ENCODE results near the gene NOSTRIN.

NOSTRIN gene

GRCh38 chr2:168889635-168890005 lies 87.2 kb downstream of the NOSTRIN start:
- no peak for DNase-seq

GRCh38 chr2:168890006-168890782 lies 87.8 kb downstream of the NOSTRIN start, which contains the start of gene SPC25:
Gene SPC25 (minus strand): TSS chr2:168890430. CDS start chr2:168889519, 911 bp downstream.
- peak; percentile 94 for DNase-seq

DNA sequence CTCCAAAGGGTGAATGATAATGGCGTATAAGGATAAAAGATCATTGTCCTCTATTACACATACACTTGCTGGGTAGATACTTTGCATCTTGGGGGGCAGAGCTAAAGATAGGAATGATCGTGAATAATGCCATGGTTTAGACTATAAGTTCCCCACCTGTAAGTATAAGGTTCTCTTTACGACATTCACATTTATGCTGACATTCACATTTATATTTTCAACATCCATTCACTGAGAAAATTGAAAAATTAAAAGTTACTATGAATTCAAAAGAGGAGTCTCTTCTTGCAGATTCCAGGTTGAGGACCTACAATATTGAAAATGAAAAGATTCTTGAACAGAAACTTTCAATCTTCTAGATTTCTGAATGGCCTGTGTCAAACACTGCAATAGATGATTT lies 89.9 kb downstream of the NOSTRIN start:
- DNase-seq, result no peak

GRCh38 chr2:168894101-168894500 lies 91.7 kb downstream of the NOSTRIN start:
- DNase-seq, result no peak

DNA sequence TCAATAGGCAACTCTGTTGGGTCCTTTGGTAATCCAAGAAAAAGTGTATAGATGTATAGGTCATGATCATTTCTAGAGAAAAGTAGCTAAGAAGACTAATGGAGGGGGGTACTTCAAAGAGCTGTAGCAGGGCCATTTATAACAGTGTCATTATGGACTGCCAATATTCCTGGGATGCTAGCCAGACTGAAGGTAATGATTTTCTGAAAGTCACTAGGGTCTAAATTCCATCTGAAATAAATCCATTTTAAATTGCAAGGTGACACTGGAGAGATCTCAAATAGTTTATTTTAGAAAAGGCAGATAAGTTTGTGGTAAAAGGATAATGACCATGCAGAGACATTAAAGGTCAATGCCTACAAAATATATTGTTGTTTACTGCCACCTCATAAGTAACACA lies 92.3 kb downstream of the NOSTRIN start:
- no peak for DNase-seq

GRCh38 chr2:168895771-168896170 lies 93.3 kb downstream of the NOSTRIN start:
- no peak for DNase-seq

DNA sequence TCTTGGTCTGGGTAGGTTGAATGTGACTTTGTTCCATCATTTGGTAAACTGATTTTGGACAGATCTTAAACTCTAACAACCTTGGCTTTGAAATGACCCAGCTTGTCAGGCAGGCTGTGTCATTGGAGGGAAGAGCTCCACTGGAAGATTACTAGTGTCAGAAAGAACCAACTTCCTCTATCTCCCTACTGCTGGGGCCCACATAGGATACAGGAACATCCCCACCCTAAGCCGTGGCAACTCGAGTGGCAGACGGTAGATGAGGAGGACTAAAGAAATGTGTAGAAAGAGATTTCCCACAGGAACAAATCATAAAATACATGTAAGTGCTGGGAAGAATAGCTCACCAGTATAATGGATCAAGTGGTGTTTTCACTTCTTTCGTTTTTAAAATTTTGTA lies 94.3 kb downstream of the NOSTRIN start:
- DNase-seq, result no peak

DNA sequence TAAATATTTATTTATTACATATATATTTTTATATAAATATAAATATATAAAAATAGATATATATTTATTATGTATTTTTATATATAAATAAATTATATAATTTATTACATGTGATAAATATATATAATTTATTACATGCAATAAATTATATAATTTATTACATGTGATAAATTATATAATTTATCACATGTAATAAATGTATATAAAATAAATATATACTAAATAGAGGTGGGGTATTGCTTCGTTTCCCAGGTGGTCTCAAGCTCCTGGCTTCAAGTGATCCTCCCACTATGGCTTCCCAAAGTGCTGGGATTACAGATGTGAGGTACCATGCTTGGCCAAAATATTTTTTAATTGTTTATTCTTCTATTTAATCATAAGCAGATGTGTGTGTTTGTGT lies 95.0 kb downstream of the NOSTRIN start:
- DNase-seq, result no peak

DNA sequence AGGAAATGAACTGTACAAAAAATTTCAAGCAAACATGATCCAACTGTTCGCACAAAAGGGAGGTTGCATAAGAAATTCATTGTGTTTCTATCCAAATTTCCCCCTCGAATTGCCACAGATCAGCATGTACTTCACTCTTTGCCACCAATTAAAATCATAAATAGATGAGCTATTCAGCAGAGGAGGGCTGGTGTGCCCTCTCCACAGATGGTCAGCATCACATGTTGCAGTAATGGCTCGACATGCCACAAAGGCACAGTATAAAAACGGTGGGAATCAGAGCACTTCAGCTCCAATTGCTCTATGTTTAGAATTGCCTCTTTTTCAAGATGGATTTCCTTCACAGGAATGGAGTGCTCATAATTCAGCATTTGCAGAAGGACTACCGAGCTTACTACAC lies 98.6 kb downstream of the NOSTRIN start, which contains the start of gene G6PC2:
Gene G6PC2, plus strand, starts transcription at position 289 of the 400 bp plus-strand sequence. Its CDS starts 41 bp downstream, at position 330.
- no peak for DNase-seq

- DNase-seq, result no peak
Measured at GRCh38 chr2:168903888-168904287, 101.5 kb downstream of the NOSTRIN start.

DNA sequence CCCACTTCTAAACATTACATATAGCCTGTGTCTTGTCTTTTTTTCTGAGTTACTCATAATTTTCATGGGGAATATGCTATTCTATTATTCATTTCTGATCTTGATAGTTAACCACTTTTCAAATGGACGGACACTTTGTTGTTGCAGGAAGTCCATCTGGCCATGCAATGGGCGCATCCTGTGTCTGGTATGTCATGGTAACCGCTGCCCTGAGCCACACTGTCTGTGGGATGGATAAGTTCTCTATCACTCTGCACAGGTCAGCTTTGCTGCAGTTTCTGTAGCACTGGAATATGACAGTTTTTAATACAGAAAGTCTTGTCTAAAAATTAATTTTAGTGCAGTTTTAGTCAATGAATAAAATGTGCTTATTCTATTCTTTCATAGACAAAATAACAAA lies 101.9 kb downstream of the NOSTRIN start:
- no peak for DNase-seq

- DNase-seq, result no peak
Measured at GRCh38 chr2:168907940-168908662, 105.7 kb downstream of the NOSTRIN start.

DNA sequence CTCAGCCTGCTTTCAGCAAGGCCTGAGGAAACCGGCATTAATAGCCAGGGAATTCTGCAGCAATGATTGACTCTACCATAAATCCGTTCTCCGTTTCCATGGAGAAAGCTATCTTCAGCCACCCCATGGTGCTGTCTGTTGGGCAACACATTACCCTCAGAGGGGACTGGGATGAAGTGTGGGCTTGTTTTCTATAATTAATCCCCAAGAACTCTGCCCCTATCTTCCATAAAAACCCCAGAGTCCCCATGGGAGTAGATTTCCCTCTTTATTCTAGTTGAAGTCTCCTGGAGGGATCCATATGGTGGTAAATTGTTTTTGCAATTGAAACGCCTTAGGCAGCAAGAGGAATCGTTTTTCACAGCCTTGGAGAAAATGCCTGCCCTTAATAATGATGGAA lies 107.9 kb downstream of the NOSTRIN start:
- DNase-seq, result no peak

DNA sequence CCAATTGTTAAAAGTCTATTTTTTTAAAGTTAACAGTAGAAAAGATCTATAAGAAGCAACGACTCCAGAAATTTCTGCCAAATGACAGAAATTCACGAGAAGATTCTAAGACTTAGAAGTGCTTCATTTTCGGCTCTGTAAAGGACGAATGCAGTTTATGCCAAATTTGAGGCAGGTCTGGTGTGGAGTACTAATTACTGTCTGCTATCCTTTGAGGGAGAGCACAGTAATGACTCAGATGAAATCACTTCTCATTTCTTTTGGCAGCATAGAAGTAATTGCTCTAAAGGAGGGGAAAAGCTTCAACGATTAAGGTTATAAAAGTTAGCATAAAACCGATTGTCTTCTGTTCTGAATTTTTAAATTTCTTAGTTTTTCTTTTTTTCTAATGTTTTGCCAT lies 110.0 kb downstream of the NOSTRIN start:
- DNase-seq, result no peak

DNA sequence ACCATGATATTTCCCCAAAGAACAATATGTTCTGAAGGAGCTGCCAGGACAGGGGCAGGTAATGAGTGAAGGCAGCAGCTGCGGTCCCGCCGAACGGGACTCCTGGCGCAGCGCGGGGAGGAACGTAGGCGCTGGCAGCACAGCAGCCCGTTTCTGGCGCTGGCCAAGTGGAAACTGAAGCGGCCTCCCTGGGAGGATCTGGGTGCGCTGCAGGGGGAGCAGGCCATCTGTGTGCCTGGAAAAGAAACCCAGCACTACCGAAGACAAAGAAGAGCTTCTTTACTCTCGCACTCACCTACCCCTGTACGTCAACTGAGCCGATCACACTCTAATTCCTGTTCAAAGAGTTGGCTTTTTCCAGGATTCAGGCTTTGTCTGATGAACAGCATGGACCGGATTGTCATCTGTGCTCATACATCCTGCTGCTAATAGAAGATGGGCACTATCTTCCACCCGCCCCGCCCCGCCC lies 110.5 kb downstream of the NOSTRIN start:
- no peak for DNase-seq

GRCh38 chr2:168913495-168913894 lies 111.1 kb downstream of the NOSTRIN start:
- DNase-seq, result no peak

Data from activated effector memory CD4-positive, alpha-beta T cell treated with anti-CD3 and anti-CD28 coated beads, Interleukin-2, amount 50 U/mL, for 16 hours (primary cell).